Liver (tissue), 2 donors: Measurements from ENCODE around the gene GNLY.

Experiments
- CTCF ChIP-seq: fragments of 150-350 bp; IDR thresholded peaks from 2 replicates; pipeline ENCODE4 v1.5.1; 2017; ENCODE audit warnings: improper control_type of control experiment, low read depth, low read length; ENCODE audit not compliant: missing input control
- FOXA1 ChIP-seq: IDR thresholded peaks from 2 replicates; pipeline ENCODE4 v1.6.1; 2016; ENCODE audit warnings: antibody characterized with exemption
- MAX ChIP-seq: IDR thresholded peaks from 2 replicates; pipeline ENCODE4 v1.6.1; 2016; ENCODE audit warnings: antibody characterized with exemption
- donor health status: healthy.

- TF ChIP-seq CTCF (no peak), MAX (no peak), FOXA1 (no peak)
Measured at GRCh38 chr2:85723707-85724360, 29.7 kb downstream of the GNLY start.
